Naive thymus-derived CD4-positive, alpha-beta T cell (primary cell): ENCODE data around the gene RCSD1. TPM values are rescaled to one million over a fixed set of nuclear protein-coding genes. Genes with fewer than 3 reads are reported as not detected.

ENCODE experiments used
- ATAC-seq: fragments of 150-1000 bp; cut with Tn5 transposase; 2 replicates; pipeline ENCODE4 v1.10.0; 2021; ENCODE audit warnings: mild to moderate bottlenecking, moderate library complexity
- CTCF ChIA-PET: fragments of 350-600 bp; sonication (Branson Sonifier 250); formaldehyde crosslinking; loops from one replicate; lab custom pipeline; 2021; ENCODE audit warnings: antibody characterized with exemption; lab: Charles Lee
- POLR2A ChIA-PET: fragments of 350-600 bp; sonication (Branson Sonifier 250); formaldehyde crosslinking; loops from one replicate; lab custom pipeline; 2021; ENCODE audit warnings: antibody characterized with exemption, inconsistent platforms; lab: Charles Lee
- DNase-seq, 9 donors: peaks; one replicate each; pipeline versions ENCODE4 v3.0.0 to v3.0.0-alpha.2; 2020 to 2022; ENCODE audit warnings: mixed read lengths in 1 of 9
- H3K27ac ChIP-seq: one replicate; pipeline ENCODE4 v1.7.0; 2013; ENCODE audit warnings: mild to moderate bottlenecking, low read depth, low read length, moderate library complexity
- H3K27me3 ChIP-seq, 2 donors: one replicate each; pipeline ENCODE4 v1.7.0; 2013; ENCODE audit warnings: low read length in 2 of 2, mild to moderate bottlenecking in 2 of 2, moderate library complexity in 2 of 2; ENCODE audit not compliant: control insufficient read depth in 2 of 2, insufficient read depth in 2 of 2
- H3K36me3 ChIP-seq, 3 experiments: 1 replicate in 2 of 3; 2 replicates in 1 of 3; pipeline ENCODE4 v1.7.0; 2013; ENCODE audit warnings: low read length in 3 of 3, mild to moderate bottlenecking in 3 of 3, moderate library complexity in 1 of 3; ENCODE audit not compliant: insufficient read depth in 3 of 3, control insufficient read depth in 2 of 3
- H3K4me1 ChIP-seq, 2 donors: one replicate each; pipeline ENCODE4 v1.7.0; 2013; ENCODE audit warnings: low read length in 2 of 2, mild to moderate bottlenecking in 2 of 2, moderate library complexity in 1 of 2; ENCODE audit not compliant: control insufficient read depth in 2 of 2, insufficient read depth in 2 of 2
- H3K4me3 ChIP-seq: 2 replicates; pipeline ENCODE4 v1.7.0; 2013; ENCODE audit warnings: mild to moderate bottlenecking, low read length
- H3K9me3 ChIP-seq, 3 experiments: 1 replicate in 2 of 3; 2 replicates in 1 of 3; pipeline ENCODE4 v1.7.0; 2013; ENCODE audit warnings: low read length in 3 of 3; ENCODE audit not compliant: control insufficient read depth in 2 of 3
- H3K27ac Mint-ChIP-seq, 9 donors: one replicate each; pipeline ENCODE4 v1.8.0; 2020 to 2022; ENCODE audit warnings: mixed read lengths in 9 of 9, mild to moderate bottlenecking in 8 of 9, moderate library complexity in 5 of 9, inconsistent platforms in 2 of 9
- H3K27me3 Mint-ChIP-seq, 5 donors: one replicate each; pipeline ENCODE4 v1.8.0; 2021 to 2022; ENCODE audit warnings: mixed read lengths in 5 of 5, mild to moderate bottlenecking in 1 of 5
- H3K36me3 Mint-ChIP-seq, 5 donors: one replicate each; pipeline ENCODE4 v1.8.0; 2020 to 2022; ENCODE audit warnings: mixed read lengths in 5 of 5, mild to moderate bottlenecking in 3 of 5, inconsistent platforms in 1 of 5
- H3K4me1 Mint-ChIP-seq, 7 donors: one replicate each; pipeline ENCODE4 v1.8.0; 2020 to 2022; ENCODE audit warnings: mixed read lengths in 7 of 7, mild to moderate bottlenecking in 3 of 7, inconsistent platforms in 1 of 7
- H3K4me3 Mint-ChIP-seq, 10 donors: one replicate each; pipeline ENCODE4 v1.8.0; 2020 to 2022; ENCODE audit warnings: mild to moderate bottlenecking in 10 of 10, mixed read lengths in 10 of 10, moderate library complexity in 6 of 10, inconsistent platforms in 2 of 10
- H3K9me3 Mint-ChIP-seq, 11 donors: one replicate each; pipeline ENCODE4 v1.8.0; 2020 to 2022; ENCODE audit warnings: mixed read lengths in 11 of 11, mild to moderate bottlenecking in 4 of 11, inconsistent platforms in 1 of 11, moderate library complexity in 1 of 11
- intact Hi-C, 2 donors: fragments of 100-400 bp; cut with micrococcal nuclease; formaldehyde crosslinking; loops; one replicate each; pipeline ENCODE4 v1.15.1; 2023
- polyA plus RNA-seq, 2 donors: library from polyadenylated mRNA; unstranded; fragments of 300-500 nt; fragmentation: Illumina TruSeq; gene quantifications; one replicate each; pipeline ENCODE4 v1.2.3, GENCODE V29; 2021
- total RNA-seq, 6 experiments: library from RNA in 5 of 6; stranded (reverse) in 5 of 6; gene quantifications; 1 replicate in 5 of 6; 2 replicates in 1 of 6; pipeline ENCODE4 v1.2.3 and lab custom pipeline; 2021 to 2026

RCSD1 gene
- total and polyA plus RNA-seq, 7 experiments from 2014 or later, result 75.0 to 153 (median 135) TPM

GRCh38 chr1:167669209-167670124 lies 39.4 kb downstream of the RCSD1 start:
- intact Hi-C loops, result loop anchor here in 1 of 2 donors (2.0 kb wide), 1 partner anchor 15 kb away; no protein-coding TSS in a partner anchor
- DNase-seq, result no peak
- peaks cover 0 to 2% (median 0%) of the 10 kb centered on the region in 11 donors for H3K9me3 Mint-ChIP-seq
- H3K27ac Mint-ChIP-seq, result peak overlapping the region in 8 of 9 donors; percentile 26 to 84 (median 79)
- H3K27me3 Mint-ChIP-seq, result no peaks in the 10 kb centered on the region
- peak overlapping the region in 3 of 10 donors; percentile 11 to 22 (median 17) for H3K4me3 Mint-ChIP-seq
- ChIA-PET CTCF (interaction anchor here (0.6 to 1.6 kb wide), 2 partner anchors 18 to 37 kb away, joined by 3 to 5 read pairs; no protein-coding TSS in a partner anchor), POLR2A (interaction anchor here (1.2 kb wide), 1 partner anchor 36 kb away, joined by 3 read pairs; no protein-coding TSS in a partner anchor)
- H3K36me3 ChIP-seq, result peaks cover 0 to 54% (median 10%) of the 10 kb centered on the region in 3 experiments
- H3K9me3 ChIP-seq, result no peaks in the 10 kb centered on the region
- ATAC-seq, result no peak
- H3K4me1 Mint-ChIP-seq, result peaks cover 62 to 98% (median 92%) of the 10 kb centered on the region in 7 donors
- peaks cover 27 to 32% of the 10 kb centered on the region in 2 donors for H3K4me1 ChIP-seq
- H3K27ac ChIP-seq, result peak overlapping the region; percentile 24
- no peaks in the 10 kb centered on the region for H3K27me3 ChIP-seq
- no peak overlapping the region for H3K4me3 ChIP-seq
- H3K36me3 Mint-ChIP-seq, result peaks cover 26 to 47% (median 40%) of the 10 kb centered on the region in 5 donors

GRCh38 chr1:167670563-167670962 lies 40.5 kb downstream of the RCSD1 start:
- ATAC-seq, result no peak
- CTCF ChIA-PET, result no interaction called here
- H3K36me3 ChIP-seq, result peaks cover 0 to 54% (median 10%) of the 10 kb centered on the region in 3 experiments
- Mint-ChIP-seq H3K27me3 (no peaks in the 10 kb centered on the region), H3K4me1 (peaks cover 61 to 93% (median 87%) of the 10 kb centered on the region in 7 donors), H3K9me3 (peaks cover 0 to 2% (median 0%) of the 10 kb centered on the region in 11 donors), H3K36me3 (peaks cover 29 to 43% (median 38%) of the 10 kb centered on the region in 5 donors), H3K27ac (peak overlapping the region in 8 of 9 donors; percentile 25 to 91 (median 82)), H3K4me3 (peak overlapping the region in 4 of 10 donors; percentile 6 to 53 (median 29))
- POLR2A ChIA-PET, result interaction anchor here (1.2 kb wide), 1 partner anchor 37 kb away, joined by 3 read pairs; no protein-coding TSS in a partner anchor
- peaks cover 27 to 36% of the 10 kb centered on the region in 2 donors for H3K4me1 ChIP-seq
- no peaks in the 10 kb centered on the region for H3K9me3 ChIP-seq
- intact Hi-C loops, result no loop called here
- H3K27ac ChIP-seq, result no peak overlapping the region
- no peak overlapping the region for H3K4me3 ChIP-seq
- DNase-seq, result no peak
- H3K27me3 ChIP-seq, result no peaks in the 10 kb centered on the region

GRCh38 chr1:167671727-167672511 lies 41.9 kb downstream of the RCSD1 start:
- no peak overlapping the region for H3K27ac ChIP-seq
- H3K27ac Mint-ChIP-seq, result peak overlapping the region in 8 of 9 donors; percentile 24 to 91 (median 82)
- POLR2A ChIA-PET, result no interaction called here
- H3K36me3 Mint-ChIP-seq, result peaks cover 29 to 47% (median 42%) of the 10 kb centered on the region in 5 donors
- peaks cover 0 to 2% (median 0%) of the 10 kb centered on the region in 11 donors for H3K9me3 Mint-ChIP-seq
- no peaks in the 10 kb centered on the region for H3K27me3 Mint-ChIP-seq
- H3K4me3 ChIP-seq, result no peak overlapping the region
- H3K27me3 ChIP-seq, result no peaks in the 10 kb centered on the region
- H3K4me1 ChIP-seq, result peaks cover 19 to 39% of the 10 kb centered on the region in 2 donors
- no peak for ATAC-seq
- H3K4me3 Mint-ChIP-seq, result peak overlapping the region in 4 of 10 donors; percentile 6 to 56 (median 14)
- no peak for DNase-seq
- peaks cover 67 to 95% (median 76%) of the 10 kb centered on the region in 7 donors for H3K4me1 Mint-ChIP-seq
- peaks cover 0 to 44% (median 10%) of the 10 kb centered on the region in 3 experiments for H3K36me3 ChIP-seq
- H3K9me3 ChIP-seq, result no peaks in the 10 kb centered on the region
- CTCF ChIA-PET, result interaction anchor here (1.3 kb wide), 1 partner anchor 72 kb away, joined by 3 read pairs; no protein-coding TSS in a partner anchor
- intact Hi-C loops, result no loop called here

- Histone ChIP-seq H3K9me3 (no peaks in the 10 kb centered on the region), H3K4me1 (peaks cover 19 to 33% of the 10 kb centered on the region in 2 donors), H3K36me3 (peaks cover 0 to 44% (median 10%) of the 10 kb centered on the region in 3 experiments), H3K27ac (no peak overlapping the region), H3K27me3 (no peaks in the 10 kb centered on the region), H3K4me3 (no peak overlapping the region)
- ATAC-seq, result no peak
- H3K4me3 Mint-ChIP-seq, result no peak overlapping the region
- POLR2A ChIA-PET, result no interaction called here
- H3K4me1 Mint-ChIP-seq, result peaks cover 60 to 94% (median 69%) of the 10 kb centered on the region in 7 donors
- CTCF ChIA-PET, result interaction anchor here (1.1 to 3.8 kb wide), 2 partner anchors 15 to 72 kb away, joined by 4 to 14 read pairs; no protein-coding TSS in a partner anchor
- no peak for DNase-seq
- H3K27me3 Mint-ChIP-seq, result no peaks in the 10 kb centered on the region
- peak overlapping the region in 7 of 9 donors; percentile 37 to 86 (median 82) for H3K27ac Mint-ChIP-seq
- intact Hi-C loops, result no loop called here
- H3K9me3 Mint-ChIP-seq, result peaks cover 0 to 2% (median 0%) of the 10 kb centered on the region in 11 donors
- H3K36me3 Mint-ChIP-seq, result peaks cover 29 to 49% (median 38%) of the 10 kb centered on the region in 5 donors
Measured at GRCh38 chr1:167672831-167673230, 42.8 kb downstream of the RCSD1 start.

GRCh38 chr1:167673265-167673664 lies 43.2 kb downstream of the RCSD1 start:
- CTCF ChIA-PET, result interaction anchor here (0.5 to 3.8 kb wide), 3 partner anchors 15 to 663 kb away, joined by 3 to 14 read pairs (median 4); no protein-coding TSS in a partner anchor
- H3K36me3 ChIP-seq, result peaks cover 0 to 46% (median 10%) of the 10 kb centered on the region in 3 experiments
- no peak overlapping the region for H3K27ac ChIP-seq
- H3K9me3 ChIP-seq, result no peaks in the 10 kb centered on the region
- H3K4me1 ChIP-seq, result peaks cover 19 to 29% of the 10 kb centered on the region in 2 donors
- Mint-ChIP-seq H3K27me3 (no peaks in the 10 kb centered on the region), H3K4me3 (no peak overlapping the region), H3K4me1 (peaks cover 58 to 92% (median 64%) of the 10 kb centered on the region in 7 donors), H3K9me3 (peaks cover 0 to 2% (median 0%) of the 10 kb centered on the region in 11 donors), H3K27ac (peak overlapping the region in 7 of 9 donors; percentile 1 to 86 (median 76)), H3K36me3 (peaks cover 29 to 49% (median 37%) of the 10 kb centered on the region in 5 donors)
- intact Hi-C loops, result no loop called here
- POLR2A ChIA-PET, result no interaction called here
- DNase-seq, result no peak
- peak; percentile 46 for ATAC-seq
- H3K27me3 ChIP-seq, result no peaks in the 10 kb centered on the region
- no peak overlapping the region for H3K4me3 ChIP-seq
